OCI-LY7 (cell line): ENCODE measurements around the gene ADO. TPM values are rescaled to one million over a fixed set of nuclear protein-coding genes. Genes with fewer than 3 reads are reported as not detected.

ENCODE experiments used
- BruUV-seq: library from RNA; stranded (reverse); fragments of 400-500 nt; replicated peaks from 2 replicates; lab custom pipeline; 2021; lab: Mats Ljungman, UMichigan
- CTCF ChIA-PET: fragments of 300-600 bp; sonication (Branson Sonifier 250); formaldehyde crosslinking; loops from one replicate; lab custom pipeline; 2022; ENCODE audit warnings: antibody characterized with exemption; ENCODE audit not compliant: unreplicated experiment; lab: Charles Lee
- POLR2A ChIA-PET: fragments of 300-600 bp; sonication (Branson Sonifier 250); formaldehyde crosslinking; loops from one replicate; lab custom pipeline; 2022; ENCODE audit warnings: antibody characterized with exemption; lab: Charles Lee
- DNase-seq: peaks from one replicate; pipeline ENCODE4 v3.0.0-alpha.2; 2015; ENCODE audit warnings: low spot score
- H2AFZ ChIP-seq: fragments of 200-600 bp; sonication (generic), shearing (Covaris generic); 2 replicates; pipeline ENCODE4 v1.6.1; 2014; ENCODE audit warnings: mild to moderate bottlenecking, antibody characterized with exemption, low read length, moderate library complexity
- H3K27ac ChIP-seq: fragments of 200-600 bp; sonication (generic); 2 replicates; pipeline ENCODE4 v1.5.1; 2014; ENCODE audit warnings: mixed run types, low read depth, mild to moderate bottlenecking, moderate library complexity, low read length, inconsistent platforms; ENCODE audit not compliant: poor library complexity, severe bottlenecking
- H3K36me3 ChIP-seq: fragments of 200-600 bp; sonication (generic); 2 replicates; pipeline ENCODE4 v1.6.1; 2014; ENCODE audit warnings: mild to moderate bottlenecking, antibody characterized with exemption, low read length, moderate library complexity, mixed read lengths; ENCODE audit not compliant: insufficient read depth
- H3K4me1 ChIP-seq: fragments of 200-600 bp; sonication (generic); 2 replicates; pipeline ENCODE4 v1.5.1; 2014; ENCODE audit warnings: mild to moderate bottlenecking, low read length; ENCODE audit not compliant: insufficient read depth, poor library complexity, severe bottlenecking
- H3K4me2 ChIP-seq: fragments of 200-600 bp; sonication (generic); 2 replicates; pipeline ENCODE4 v1.6.1; 2014; ENCODE audit warnings: mild to moderate bottlenecking, low read length
- H3K4me3 ChIP-seq: fragments of 200-600 bp; sonication (generic); 2 replicates; pipeline ENCODE4 v1.5.1; 2014; ENCODE audit warnings: mild to moderate bottlenecking, low read depth, low read length; ENCODE audit not compliant: poor library complexity, severe bottlenecking
- H3K79me2 ChIP-seq: fragments of 200-600 bp; sonication (generic); 2 replicates; pipeline ENCODE4 v1.6.1; 2016; ENCODE audit warnings: low read depth, mild to moderate bottlenecking, low read length, moderate library complexity, mixed read lengths; ENCODE audit not compliant: insufficient read depth
- H3K9me2 ChIP-seq: fragments of 200-600 bp; sonication (generic); 2 replicates; pipeline ENCODE4 v1.6.1; 2016; ENCODE audit warnings: mild to moderate bottlenecking, low read length, mixed read lengths; ENCODE audit not compliant: insufficient read depth
- H3K9me3 ChIP-seq: fragments of 200-600 bp; sonication (generic); 2 replicates; pipeline ENCODE4 v1.6.1; 2014; ENCODE audit warnings: mild to moderate bottlenecking, mixed run types, low read length, mixed read lengths
- H4K20me1 ChIP-seq: fragments of 200-600 bp; sonication (generic); 2 replicates; pipeline ENCODE4 v1.6.1; 2014; ENCODE audit warnings: mild to moderate bottlenecking, antibody characterized with exemption, low read length, moderate library complexity, mixed read lengths; ENCODE audit not compliant: insufficient read depth
- CTCF ChIP-seq: fragments of 200-600 bp; sonication (generic); conservative IDR thresholded peaks from 2 replicates; pipeline ENCODE4 v1.5.1; 2014; ENCODE audit warnings: mild to moderate bottlenecking, antibody characterized with exemption, low read length, moderate library complexity, mixed read lengths
- EZH2phosphoT487 ChIP-seq: fragments of 200-600 bp; sonication (generic); IDR thresholded peaks from 2 replicates; pipeline ENCODE4 v1.6.1; 2018; ENCODE audit warnings: low read depth, borderline replicate concordance, mild to moderate bottlenecking, mixed run types, antibody characterized with exemption, low read length, moderate library complexity, mixed read lengths
- intact Hi-C: fragments of 100-400 bp; cut with micrococcal nuclease; formaldehyde crosslinking; loops from one replicate; pipeline ENCODE4 v1.10.0; 2022; ENCODE audit not compliant: unreplicated experiment
- total RNA-seq, 2 experiments: library from RNA; depleted of rRNA in 1 of 2; stranded (reverse); fragments of >200 nt in 1 of 2; shearing (Covaris generic) in 1 of 2; gene quantifications; 2 replicates each; pipeline ENCODE4 v1.2.3, GENCODE V29; 2014 to 2022

The ADO gene
- total RNA-seq, 2 experiments from 2014 or later, result 30.3 to 43.1 TPM

DNA sequence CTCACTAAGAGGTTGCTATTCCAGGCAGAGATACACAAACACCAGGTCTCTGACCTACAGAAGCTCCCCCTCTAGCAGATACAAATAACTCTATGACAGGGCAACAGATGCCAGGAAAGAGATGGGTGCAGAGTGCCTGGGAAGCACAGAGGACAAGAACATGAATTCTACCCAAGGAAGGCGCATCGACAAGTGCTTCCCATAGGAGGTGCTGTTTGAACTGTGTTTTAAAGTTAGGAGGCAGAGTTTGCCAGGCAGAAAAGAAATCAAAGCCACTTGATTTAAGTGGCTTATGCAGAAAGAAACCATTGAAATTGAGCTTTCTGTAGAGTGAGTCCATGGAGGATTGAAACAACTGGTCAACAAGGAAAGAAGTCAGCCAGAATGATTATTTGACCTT lies 46.9 kb downstream of the ADO start:
- no peak overlapping the region for H3K4me3 ChIP-seq
- no peak overlapping the region for H3K27ac ChIP-seq
- peak overlapping the region; percentile 96; the same call in 1 of the 2 replicates for H2AFZ ChIP-seq
- H4K20me1 ChIP-seq, result no peaks in the 10 kb centered on the region
- peak; percentile 39 for DNase-seq
- TF ChIP-seq EZH2phosphoT487 (no peak), CTCF (peak; percentile 77)
- H3K9me2 ChIP-seq, result no peaks in the 10 kb centered on the region
- peaks cover 9% of the 10 kb centered on the region; the same call in 1 of the 2 replicates for H3K9me3 ChIP-seq
- no peaks in the 10 kb centered on the region for H3K79me2 ChIP-seq
- H3K4me1 ChIP-seq, result peaks cover 20% of the 10 kb centered on the region
- ChIA-PET POLR2A (interaction anchor here (0.7 to 1.4 kb wide), 2 partner anchors 8 to 271 kb away, joined by 3 to 4 read pairs; no protein-coding TSS in a partner anchor), CTCF (no interaction called here)
- no peaks in the 10 kb centered on the region for H3K36me3 ChIP-seq
- BruUV-seq, result no TSS peak
- intact Hi-C loops, result no loop called here
- no peak overlapping the region for H3K4me2 ChIP-seq

GRCh38 chr10:62852961-62853702 lies 48.6 kb downstream of the ADO start:
- TF ChIP-seq EZH2phosphoT487 (no peak), CTCF (no peak)
- 0 out of 2 replicates have a peak, but pooled peaks cover under 1% of the 10 kb centered on the region for H3K9me3 ChIP-seq
- POLR2A ChIA-PET, result interaction anchor here (0.7 to 0.9 kb wide), 2 partner anchors 9 to 1790 kb away, joined by 3 read pairs; no protein-coding TSS in a partner anchor
- no TSS peak for BruUV-seq
- H3K79me2 ChIP-seq, result no peaks in the 10 kb centered on the region
- H3K4me3 ChIP-seq, result no peak overlapping the region
- H3K9me2 ChIP-seq, result no peaks in the 10 kb centered on the region
- H2AFZ ChIP-seq, result no peak overlapping the region
- peak overlapping the region; percentile 4; the same call in 1 of the 2 replicates for H3K4me2 ChIP-seq
- CTCF ChIA-PET, result no interaction called here
- no peak overlapping the region for H3K27ac ChIP-seq
- H4K20me1 ChIP-seq, result no peaks in the 10 kb centered on the region
- H3K36me3 ChIP-seq, result no peaks in the 10 kb centered on the region
- H3K4me1 ChIP-seq, result peaks cover 20% of the 10 kb centered on the region
- intact Hi-C loops, result no loop called here
- peak; percentile 45 for DNase-seq

GRCh38 chr10:62853710-62854109 lies 49.2 kb downstream of the ADO start:
- no peaks in the 10 kb centered on the region for H3K36me3 ChIP-seq
- no peaks in the 10 kb centered on the region for H3K9me3 ChIP-seq
- no peaks in the 10 kb centered on the region for H4K20me1 ChIP-seq
- intact Hi-C loops, result no loop called here
- no peak overlapping the region for H3K4me3 ChIP-seq
- no peaks in the 10 kb centered on the region for H3K79me2 ChIP-seq
- BruUV-seq, result no TSS peak
- ChIA-PET CTCF (no interaction called here), POLR2A (interaction anchor here (0.7 to 0.9 kb wide), 5 partner anchors 9 to 1791 kb away, joined by 3 to 7 read pairs (median 3); no protein-coding TSS in a partner anchor)
- no peak overlapping the region for H3K27ac ChIP-seq
- TF ChIP-seq CTCF, result no peak
- no peak for DNase-seq
- H2AFZ ChIP-seq, result no peak overlapping the region
- peaks cover 20% of the 10 kb centered on the region for H3K4me1 ChIP-seq
- 0 out of 2 replicates have a peak overlapping the region, but pooled peaks have one; percentile 4 for H3K4me2 ChIP-seq
- H3K9me2 ChIP-seq, result no peaks in the 10 kb centered on the region
